PC-3 (cell line): ENCODE results near the gene OR5V1. TPM values are rescaled to one million over a fixed set of nuclear protein-coding genes. Genes with fewer than 3 reads are reported as not detected.

Experiments used
- ATAC-seq: fragments of 200-7000 bp; cut with Tn5 transposase; 2 replicates; pipeline ENCODE4 v1.9.1; 2020; ENCODE audit warnings: mild to moderate bottlenecking, moderate library complexity
- BruUV-seq: library from RNA; stranded (reverse); fragments of 400-500 nt; replicated peaks from 2 replicates; lab custom pipeline; 2021; lab: Mats Ljungman, UMichigan
- CTCF ChIA-PET: fragments of 300-600 bp; sonication (Branson Sonifier 250); formaldehyde crosslinking; loops from one replicate; lab custom pipeline; 2022; ENCODE audit warnings: antibody characterized with exemption; lab: Charles Lee
- POLR2A ChIA-PET: fragments of 300-600 bp; sonication (Branson Sonifier 250); formaldehyde crosslinking; loops from one replicate; lab custom pipeline; 2022; ENCODE audit warnings: antibody characterized with exemption; ENCODE audit not compliant: unreplicated experiment; lab: Charles Lee
- DNase-seq: peaks from one replicate; pipeline ENCODE4 v3.0.0-alpha.2; 2015
- H2AFZ ChIP-seq: fragments of 300-600 bp; sonication (generic); 2 replicates; pipeline ENCODE4 v1.6.0; 2016; ENCODE audit warnings: antibody characterized with exemption, low read length
- H3F3A ChIP-seq: fragments of 300-600 bp; sonication (generic); one replicate; pipeline ENCODE4 v1.6.0; 2017; ENCODE audit warnings: antibody characterized with exemption, low read length, control low read depth, mild to moderate bottlenecking; ENCODE audit not compliant: unreplicated experiment
- H3K27ac ChIP-seq: fragments of 300-600 bp; sonication (generic); 2 replicates; pipeline ENCODE4 v1.5.1; 2016; ENCODE audit warnings: mild to moderate bottlenecking, low read length
- H3K27me3 ChIP-seq: fragments of 300-600 bp; sonication (generic); 2 replicates; pipeline ENCODE4 v1.6.1; 2016; ENCODE audit warnings: low read length, mixed read lengths
- H3K36me3 ChIP-seq: fragments of 300-600 bp; sonication (generic); 2 replicates; pipeline ENCODE4 v1.6.1; 2016; ENCODE audit warnings: low read depth, mixed run types, low read length, mixed read lengths
- H3K4me1 ChIP-seq: fragments of 300-600 bp; sonication (generic); 2 replicates; pipeline ENCODE4 v1.5.1; 2016; ENCODE audit warnings: low read length; ENCODE audit not compliant: insufficient read depth
- H3K4me2 ChIP-seq: fragments of 300-600 bp; sonication (generic); 2 replicates; pipeline ENCODE4 v1.6.0; 2016; ENCODE audit warnings: low read length
- H3K4me3 ChIP-seq: fragments of 300-600 bp; sonication (generic); 2 replicates; pipeline ENCODE4 v1.5.1; 2016; ENCODE audit warnings: mild to moderate bottlenecking, low read length, mixed read lengths
- H3K79me2 ChIP-seq: fragments of 300-600 bp; sonication (generic); 2 replicates; pipeline ENCODE4 v1.6.1; 2017; ENCODE audit warnings: low read length, mixed read lengths
- H3K9ac ChIP-seq: fragments of 300-600 bp; sonication (generic); 2 replicates; pipeline ENCODE4 v1.6.0; 2016; ENCODE audit warnings: mild to moderate bottlenecking, low read length
- H3K9me2 ChIP-seq: fragments of 300-600 bp; sonication (generic); replicated peaks from 2 replicates; pipeline ENCODE4 v1.6.1; 2016; ENCODE audit warnings: mixed run types, low read length, mixed read lengths
- H3K9me3 ChIP-seq: fragments of 300-600 bp; sonication (generic); 2 replicates; pipeline ENCODE4 v1.6.1; 2016; ENCODE audit warnings: low read length, mixed read lengths
- H4K20me1 ChIP-seq: fragments of 300-600 bp; sonication (generic); 2 replicates; pipeline ENCODE4 v1.6.1; 2016; ENCODE audit warnings: low read length, mixed read lengths
- EZH2 ChIP-seq: fragments of 300-600 bp; sonication (generic); IDR thresholded peaks from one replicate; pipeline ENCODE4 v1.6.1; 2017; ENCODE audit warnings: antibody characterized with exemption, mild to moderate bottlenecking, low read length; ENCODE audit not compliant: unreplicated experiment
- EZH2phosphoT487 ChIP-seq: fragments of 300-600 bp; sonication (generic); IDR thresholded peaks from 2 replicates; pipeline ENCODE4 v1.6.1; 2018; ENCODE audit warnings: mild to moderate bottlenecking, antibody characterized with exemption, low read length, borderline replicate concordance
- intact Hi-C: fragments of 100-400 bp; cut with micrococcal nuclease; formaldehyde crosslinking; loops from 2 replicates; pipeline ENCODE4 v1.9.0; 2023
- total RNA-seq: library from RNA; depleted of rRNA; stranded (reverse); fragments of >200 nt; gene quantifications from 2 replicates; pipeline ENCODE4 v1.2.3, GENCODE V29; 2014
- TF ChIP-seq, protein P1 (sequence below): fragments of 300-600 bp; sonication (generic); conservative IDR thresholded peaks from 2 replicates; pipeline ENCODE4 v1.5.1; 2017; ENCODE audit warnings: antibody characterized with exemption, low read depth, mild to moderate bottlenecking, low read length

Gene OR5V1
- total RNA-seq, 1 experiment from 2014 or later: not detected

DNA sequence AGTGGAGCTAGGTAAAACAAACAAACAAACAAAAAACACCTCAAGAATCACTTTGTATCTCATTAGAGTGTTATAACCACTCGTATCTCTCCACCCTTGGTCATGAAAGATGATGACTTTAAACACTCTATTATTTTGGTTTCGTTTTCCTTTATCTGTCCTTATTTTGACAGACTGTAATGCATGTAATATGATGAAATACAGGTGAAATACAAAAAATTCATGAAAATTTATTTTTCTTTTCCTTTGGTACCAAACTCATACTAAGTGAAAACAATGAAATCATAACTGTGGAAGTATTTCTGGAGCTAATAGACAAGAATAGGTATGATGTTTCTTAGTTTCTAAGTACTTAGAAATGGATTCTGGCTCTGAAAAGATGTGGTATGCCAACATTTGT, 30.9 kb upstream of the OR5V1 start:
- no peaks in the 10 kb centered on the region for H3K9me3 ChIP-seq
- no TSS peak for BruUV-seq
- no peak overlapping the region for H3K9ac ChIP-seq
- TF ChIP-seq, protein P1, sequence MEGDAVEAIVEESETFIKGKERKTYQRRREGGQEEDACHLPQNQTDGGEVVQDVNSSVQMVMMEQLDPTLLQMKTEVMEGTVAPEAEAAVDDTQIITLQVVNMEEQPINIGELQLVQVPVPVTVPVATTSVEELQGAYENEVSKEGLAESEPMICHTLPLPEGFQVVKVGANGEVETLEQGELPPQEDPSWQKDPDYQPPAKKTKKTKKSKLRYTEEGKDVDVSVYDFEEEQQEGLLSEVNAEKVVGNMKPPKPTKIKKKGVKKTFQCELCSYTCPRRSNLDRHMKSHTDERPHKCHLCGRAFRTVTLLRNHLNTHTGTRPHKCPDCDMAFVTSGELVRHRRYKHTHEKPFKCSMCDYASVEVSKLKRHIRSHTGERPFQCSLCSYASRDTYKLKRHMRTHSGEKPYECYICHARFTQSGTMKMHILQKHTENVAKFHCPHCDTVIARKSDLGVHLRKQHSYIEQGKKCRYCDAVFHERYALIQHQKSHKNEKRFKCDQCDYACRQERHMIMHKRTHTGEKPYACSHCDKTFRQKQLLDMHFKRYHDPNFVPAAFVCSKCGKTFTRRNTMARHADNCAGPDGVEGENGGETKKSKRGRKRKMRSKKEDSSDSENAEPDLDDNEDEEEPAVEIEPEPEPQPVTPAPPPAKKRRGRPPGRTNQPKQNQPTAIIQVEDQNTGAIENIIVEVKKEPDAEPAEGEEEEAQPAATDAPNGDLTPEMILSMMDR: no peak
- TF ChIP-seq EZH2: no peak
- ATAC-seq: no peak
- intact Hi-C loops: no loop called here
- no peaks in the 10 kb centered on the region for H3F3A ChIP-seq
- H2AFZ ChIP-seq: no peak overlapping the region
- no peaks in the 10 kb centered on the region for H3K4me1 ChIP-seq
- no peaks in the 10 kb centered on the region for H4K20me1 ChIP-seq
- H3K4me3 ChIP-seq: no peak overlapping the region
- H3K9me2 ChIP-seq: no peaks in the 10 kb centered on the region
- H3K27ac ChIP-seq: no peak overlapping the region
- no peaks in the 10 kb centered on the region for H3K36me3 ChIP-seq
- POLR2A ChIA-PET: no interaction called here
- no peaks in the 10 kb centered on the region for H3K79me2 ChIP-seq
- H3K4me2 ChIP-seq: no peak overlapping the region
- CTCF ChIA-PET: no interaction called here
- DNase-seq: no peak
- H3K27me3 ChIP-seq: peaks cover 34% of the 10 kb centered on the region

DNA sequence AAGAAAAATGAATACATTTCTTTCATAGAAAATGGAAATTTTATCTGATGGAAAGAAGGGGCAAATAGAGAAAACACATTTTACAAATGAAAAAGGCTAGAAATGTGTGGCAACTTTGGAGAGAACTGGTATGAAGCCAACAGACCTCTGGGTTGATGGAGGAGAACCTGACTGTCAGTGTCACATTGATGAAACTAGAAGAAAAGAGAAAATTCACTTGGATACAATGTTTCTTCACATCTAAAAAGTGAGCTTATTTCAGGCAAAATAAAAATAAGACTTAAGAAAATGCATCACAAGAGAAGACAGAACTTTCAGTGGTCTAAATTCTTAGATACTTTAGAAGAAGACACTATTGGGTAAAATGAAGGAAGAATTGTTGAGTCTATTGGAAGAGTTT, 26.7 kb upstream of the OR5V1 start, which contains the start of gene OR12D2:
Gene OR12D2 (plus strand): TSS at position 301 of the 400 bp plus-strand sequence. CDS start 1,069 bp downstream, outside the sequence.
- Histone ChIP-seq H2AFZ (no peak within 1 kb of the TSS), H3K36me3 (no peaks in the 10 kb centered on the region), H3F3A (no peaks in the 10 kb centered on the region), H3K79me2 (no peaks in the 10 kb centered on the region), H4K20me1 (no peaks in the 10 kb centered on the region), H3K27ac (no peak within 1 kb of the TSS), H3K4me3 (no peak within 1 kb of the TSS), H3K9me3 (no peaks in the 10 kb centered on the region), H3K4me1 (no peaks in the 10 kb centered on the region), H3K4me2 (no peak within 1 kb of the TSS), H3K27me3 (peaks cover 48% of the 10 kb centered on the region), H3K9me2 (no peaks in the 10 kb centered on the region), H3K9ac (no peak within 1 kb of the TSS)
- intact Hi-C loops: no loop called here
- ChIA-PET CTCF (no interaction called here), POLR2A (no interaction called here)
- no peak for ATAC-seq
- TF ChIP-seq EZH2: no peak
- TF ChIP-seq, protein P1: no peak
- no peak for DNase-seq
- BruUV-seq: no TSS peak

- no peak for DNase-seq
- Histone ChIP-seq H2AFZ (no peak overlapping the region), H3K4me2 (no peak overlapping the region), H3K27me3 (peaks cover 55% of the 10 kb centered on the region), H3K27ac (no peak overlapping the region), H3K4me1 (no peaks in the 10 kb centered on the region), H4K20me1 (no peaks in the 10 kb centered on the region), H3K79me2 (no peaks in the 10 kb centered on the region), H3K4me3 (no peak overlapping the region), H3K36me3 (no peaks in the 10 kb centered on the region), H3F3A (no peaks in the 10 kb centered on the region), H3K9ac (no peak overlapping the region), H3K9me3 (no peaks in the 10 kb centered on the region), H3K9me2 (no peaks in the 10 kb centered on the region)
- CTCF ChIA-PET: no interaction called here
- POLR2A ChIA-PET: no interaction called here
- TF ChIP-seq, protein P1: no peak
- TF ChIP-seq EZH2phosphoT487 (no peak), EZH2 (no peak)
- no peak for ATAC-seq
- intact Hi-C loops: no loop called here
- no TSS peak for BruUV-seq
Measured at GRCh38 chr6:29388533-29388932, 19.9 kb upstream of the OR5V1 start.
